Transverse colon (tissue), 3 donors: ENCODE results near the gene MXI1.

Experiments used
- POLR2A ChIP-seq: fragments of 450-650 bp; IDR thresholded peaks from one replicate; pipeline ENCODE4 v1.6.1; 2016; ENCODE audit warnings: antibody characterized with exemption, mild to moderate bottlenecking, moderate library complexity
- TF ChIP-seq, protein P1 (sequence below), 5 experiments: fragments of 200-600 bp in 3 of 5; fragments of 450-650 bp in 2 of 5; sonication (generic) in 3 of 5; IDR thresholded peaks; 1 replicate in 2 of 5; 2 replicates in 3 of 5; pipeline ENCODE4 v1.5.1; 2016 to 2017; ENCODE audit warnings: antibody characterized with exemption in 5 of 5, inconsistent platforms in 3 of 5, mild to moderate bottlenecking in 2 of 5, moderate library complexity in 1 of 5

DNA sequence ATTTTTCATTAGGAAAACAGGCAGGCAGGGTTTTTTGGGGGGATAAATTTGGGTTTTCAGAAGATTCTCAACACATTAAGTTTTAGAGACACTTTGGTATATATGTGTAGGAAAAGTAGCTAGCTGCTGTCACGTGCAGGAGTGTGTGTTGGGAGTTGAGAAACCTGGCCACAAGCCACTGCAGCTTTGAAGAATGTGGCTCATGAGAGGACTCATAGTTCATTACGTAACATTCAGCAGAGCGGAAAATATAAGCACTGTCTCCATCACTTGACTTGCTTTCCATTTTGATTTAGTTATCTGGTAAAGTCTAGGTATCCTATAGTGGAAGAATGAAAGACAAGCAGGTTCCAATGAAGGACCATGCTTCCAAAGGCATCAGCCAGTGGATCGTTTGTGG is 66.1 kb downstream of the MXI1 start:
- TF ChIP-seq, protein P1, sequence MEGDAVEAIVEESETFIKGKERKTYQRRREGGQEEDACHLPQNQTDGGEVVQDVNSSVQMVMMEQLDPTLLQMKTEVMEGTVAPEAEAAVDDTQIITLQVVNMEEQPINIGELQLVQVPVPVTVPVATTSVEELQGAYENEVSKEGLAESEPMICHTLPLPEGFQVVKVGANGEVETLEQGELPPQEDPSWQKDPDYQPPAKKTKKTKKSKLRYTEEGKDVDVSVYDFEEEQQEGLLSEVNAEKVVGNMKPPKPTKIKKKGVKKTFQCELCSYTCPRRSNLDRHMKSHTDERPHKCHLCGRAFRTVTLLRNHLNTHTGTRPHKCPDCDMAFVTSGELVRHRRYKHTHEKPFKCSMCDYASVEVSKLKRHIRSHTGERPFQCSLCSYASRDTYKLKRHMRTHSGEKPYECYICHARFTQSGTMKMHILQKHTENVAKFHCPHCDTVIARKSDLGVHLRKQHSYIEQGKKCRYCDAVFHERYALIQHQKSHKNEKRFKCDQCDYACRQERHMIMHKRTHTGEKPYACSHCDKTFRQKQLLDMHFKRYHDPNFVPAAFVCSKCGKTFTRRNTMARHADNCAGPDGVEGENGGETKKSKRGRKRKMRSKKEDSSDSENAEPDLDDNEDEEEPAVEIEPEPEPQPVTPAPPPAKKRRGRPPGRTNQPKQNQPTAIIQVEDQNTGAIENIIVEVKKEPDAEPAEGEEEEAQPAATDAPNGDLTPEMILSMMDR (IDR thresholded peaks at IDR 0.05) = no peak
- no peak for TF ChIP-seq POLR2A
